HG03442 (cell line): Measurements from ENCODE around the gene SLC6A19.

Experiments
- ATAC-seq: cut with Tn5 transposase; IDR thresholded peaks from one replicate; pipeline ENCODE4 v1.9.1; 2021; ENCODE audit warnings: mild to moderate bottlenecking, moderate library complexity; ENCODE audit not compliant: unreplicated experiment

SLC6A19 gene

GRCh38 chr5:1179383-1179715, 22.0 kb upstream of the SLC6A19 start:
- no peak for ATAC-seq

GRCh38 chr5:1180096-1180495, 21.3 kb upstream of the SLC6A19 start:
- no peak for ATAC-seq

DNA sequence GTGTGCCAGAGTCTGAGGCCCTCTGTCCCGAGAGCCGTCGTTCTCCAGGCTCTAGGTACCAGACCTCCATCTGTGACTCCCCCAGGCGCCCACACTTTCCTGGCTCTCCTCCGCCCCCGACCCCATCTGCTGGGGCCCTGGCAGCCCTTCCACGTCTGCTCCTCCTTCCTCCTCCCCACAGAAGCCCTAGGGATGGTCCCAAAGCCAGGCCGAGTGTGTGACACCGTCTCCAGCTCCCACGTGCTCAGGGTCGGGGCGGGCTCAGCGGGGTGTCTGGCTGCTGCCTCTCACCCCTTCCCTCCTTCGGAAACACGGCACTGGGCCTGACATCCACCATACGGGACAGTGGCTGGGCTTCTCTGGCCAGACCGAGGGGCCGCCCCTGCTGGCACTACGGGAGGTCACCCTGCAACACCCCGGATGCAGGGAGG, 20.5 kb upstream of the SLC6A19 start:
- ATAC-seq: no peak

DNA sequence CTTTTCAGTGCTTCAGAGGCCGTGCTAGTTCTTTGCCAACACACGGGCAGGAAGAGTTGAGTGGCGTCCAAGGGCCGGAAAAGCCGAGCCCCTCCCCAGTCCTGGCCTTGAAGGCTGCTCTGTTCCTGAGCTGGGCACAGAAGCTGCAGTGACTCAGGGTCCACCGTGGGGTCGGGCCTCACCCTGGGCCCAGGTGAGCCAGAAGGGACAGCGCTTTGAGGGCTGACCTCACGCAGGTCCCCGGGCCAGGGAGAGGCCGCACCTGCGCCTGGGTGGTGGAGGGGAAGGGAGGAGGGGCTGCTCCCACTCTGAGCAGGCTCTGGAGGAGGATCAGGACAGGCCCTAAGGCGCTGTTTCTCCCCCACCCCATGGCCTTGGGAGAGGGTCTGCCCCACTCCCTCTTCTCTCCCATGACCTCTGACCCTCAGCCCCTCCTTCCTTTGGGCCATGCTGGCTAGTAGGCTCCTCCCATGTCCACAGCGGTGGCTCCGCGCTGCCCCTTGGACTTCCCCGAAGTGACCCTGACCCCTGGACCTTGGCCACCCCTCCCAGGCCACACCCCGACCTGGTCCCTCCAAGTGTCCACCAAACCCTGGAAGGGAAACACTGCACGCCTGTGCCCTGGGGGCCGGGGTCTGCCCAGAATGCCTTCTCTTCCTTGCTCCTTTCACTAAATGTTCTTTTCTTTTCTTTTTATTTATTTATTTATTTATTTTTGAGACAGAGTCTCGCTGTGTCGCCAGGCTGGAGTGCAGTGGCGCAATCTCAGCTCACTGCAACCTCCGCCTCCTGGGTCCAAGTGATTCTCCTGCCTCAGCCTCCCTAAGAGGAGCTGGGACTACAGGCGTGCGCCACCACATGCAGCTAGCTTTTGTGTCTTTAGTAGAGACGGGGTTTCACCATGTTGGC, 19.7 kb upstream of the SLC6A19 start:
- ATAC-seq: no peak

- no peak for ATAC-seq
These were observed 19.1 kb upstream of the SLC6A19 start for GRCh38 chr5:1182360-1182632.

DNA sequence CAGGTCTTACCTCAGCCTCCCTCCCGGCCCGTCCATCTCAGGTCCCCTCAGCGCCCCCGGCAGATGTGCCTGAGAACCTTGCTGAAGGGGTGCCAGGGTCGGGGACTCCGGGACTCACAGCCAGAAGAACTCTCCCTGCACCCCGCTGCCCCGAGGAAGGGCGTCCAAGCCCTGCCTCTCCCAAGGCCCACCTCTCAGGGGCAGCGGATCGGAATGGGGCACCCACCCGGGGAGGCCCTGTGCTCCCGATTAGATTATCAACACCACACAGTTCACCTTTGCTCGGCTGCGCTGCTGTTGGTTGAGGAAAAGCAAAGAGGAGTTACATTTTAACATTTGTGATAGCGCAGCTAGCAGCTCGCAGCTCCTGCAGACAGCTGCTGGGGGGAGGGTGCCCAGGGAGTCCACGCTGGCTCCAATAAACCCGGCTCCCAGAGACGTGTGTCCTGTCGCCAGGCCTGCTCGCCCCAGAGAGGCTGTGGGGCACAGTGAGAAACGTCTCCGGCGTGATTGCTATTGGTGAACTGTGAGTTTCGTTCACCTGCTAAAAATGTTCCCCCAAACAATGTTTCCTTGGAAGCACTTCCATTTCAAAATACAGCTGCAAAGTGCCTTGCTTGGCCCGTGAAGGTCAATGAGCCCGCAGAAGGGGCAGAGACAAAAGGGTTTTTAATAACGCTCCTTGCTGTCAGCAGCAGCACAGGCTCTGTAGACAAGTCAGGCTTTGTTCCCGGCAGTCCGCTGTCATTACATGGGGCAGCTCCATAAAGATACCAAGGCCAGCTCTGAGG, 18.6 kb upstream of the SLC6A19 start:
- no peak for ATAC-seq

- no peak for ATAC-seq
These were observed 17.8 kb upstream of the SLC6A19 start for GRCh38 chr5:1183424-1184162.

DNA sequence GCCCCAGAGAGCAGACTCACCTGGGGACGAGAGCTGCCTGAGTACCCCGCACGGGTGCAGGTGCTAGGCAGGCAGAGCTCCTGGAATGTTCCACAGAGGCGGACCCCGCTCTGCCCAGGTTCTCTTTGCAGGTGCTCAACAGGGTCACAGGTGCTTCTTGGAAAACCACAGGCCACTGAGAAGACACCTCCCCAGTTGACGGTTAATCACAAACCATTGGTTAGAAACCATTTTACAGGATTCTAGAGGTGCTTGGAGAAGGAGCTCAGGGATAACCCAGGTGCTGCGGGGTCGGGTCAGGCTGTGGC, 17.3 kb upstream of the SLC6A19 start:
- ATAC-seq: no peak

DNA sequence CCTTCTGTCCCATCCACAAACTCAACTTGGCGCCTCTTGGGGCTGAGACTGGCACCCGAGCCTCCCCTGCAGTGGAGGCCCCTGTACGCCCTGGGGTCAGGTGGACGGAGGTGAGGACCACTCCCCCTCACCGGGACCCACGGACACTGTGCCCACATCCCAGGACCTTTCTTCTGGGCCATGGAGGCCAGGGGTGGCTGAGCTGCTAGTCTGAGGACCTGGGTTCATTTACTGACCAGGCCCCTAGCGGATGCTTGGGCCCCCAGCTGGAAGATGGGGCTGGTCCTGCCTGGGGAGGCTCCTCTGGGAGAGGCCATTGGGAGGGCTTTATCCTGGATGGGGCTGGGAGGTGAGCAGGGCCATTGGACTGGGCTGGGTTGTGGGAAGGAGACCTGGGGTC, 16.9 kb upstream of the SLC6A19 start:
- no peak for ATAC-seq

- ATAC-seq: no peak
These were observed 16.3 kb upstream of the SLC6A19 start for GRCh38 chr5:1185038-1185627.

DNA sequence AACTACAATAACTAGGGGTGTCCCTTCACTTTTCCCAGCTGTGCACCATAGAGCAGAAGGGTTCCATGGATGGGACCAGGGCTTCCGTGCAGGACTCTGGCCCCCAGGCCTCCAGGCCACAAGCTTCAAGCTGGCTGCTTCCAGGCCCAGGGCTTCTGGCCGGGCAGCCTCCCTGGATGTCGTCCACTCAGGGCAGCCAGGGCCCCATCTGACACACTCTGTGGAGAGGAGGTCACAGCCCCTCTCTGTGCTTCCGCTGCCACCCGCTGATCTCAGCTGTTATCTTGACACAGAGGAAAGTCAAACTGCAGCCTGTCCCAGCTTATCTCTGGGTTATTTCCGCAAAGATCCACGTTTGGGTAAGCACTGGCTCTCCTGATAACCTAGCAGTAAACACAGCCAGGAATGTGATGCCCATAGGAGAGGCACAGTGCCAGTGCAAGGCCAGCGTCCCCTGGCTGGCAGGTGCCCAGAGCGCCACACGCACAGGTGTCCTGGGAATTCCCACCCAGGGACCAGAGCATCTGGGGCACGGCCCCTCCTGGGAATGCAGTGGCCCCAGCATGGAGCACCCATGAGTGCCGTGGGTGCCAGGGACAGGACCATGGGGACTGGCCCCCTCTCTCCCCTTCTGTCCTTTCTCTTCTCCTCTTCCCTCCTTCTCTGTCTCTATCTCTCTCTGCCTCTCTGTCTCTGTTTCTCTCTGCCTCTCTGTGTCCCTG, 15.6 kb upstream of the SLC6A19 start:
- no peak for ATAC-seq

DNA sequence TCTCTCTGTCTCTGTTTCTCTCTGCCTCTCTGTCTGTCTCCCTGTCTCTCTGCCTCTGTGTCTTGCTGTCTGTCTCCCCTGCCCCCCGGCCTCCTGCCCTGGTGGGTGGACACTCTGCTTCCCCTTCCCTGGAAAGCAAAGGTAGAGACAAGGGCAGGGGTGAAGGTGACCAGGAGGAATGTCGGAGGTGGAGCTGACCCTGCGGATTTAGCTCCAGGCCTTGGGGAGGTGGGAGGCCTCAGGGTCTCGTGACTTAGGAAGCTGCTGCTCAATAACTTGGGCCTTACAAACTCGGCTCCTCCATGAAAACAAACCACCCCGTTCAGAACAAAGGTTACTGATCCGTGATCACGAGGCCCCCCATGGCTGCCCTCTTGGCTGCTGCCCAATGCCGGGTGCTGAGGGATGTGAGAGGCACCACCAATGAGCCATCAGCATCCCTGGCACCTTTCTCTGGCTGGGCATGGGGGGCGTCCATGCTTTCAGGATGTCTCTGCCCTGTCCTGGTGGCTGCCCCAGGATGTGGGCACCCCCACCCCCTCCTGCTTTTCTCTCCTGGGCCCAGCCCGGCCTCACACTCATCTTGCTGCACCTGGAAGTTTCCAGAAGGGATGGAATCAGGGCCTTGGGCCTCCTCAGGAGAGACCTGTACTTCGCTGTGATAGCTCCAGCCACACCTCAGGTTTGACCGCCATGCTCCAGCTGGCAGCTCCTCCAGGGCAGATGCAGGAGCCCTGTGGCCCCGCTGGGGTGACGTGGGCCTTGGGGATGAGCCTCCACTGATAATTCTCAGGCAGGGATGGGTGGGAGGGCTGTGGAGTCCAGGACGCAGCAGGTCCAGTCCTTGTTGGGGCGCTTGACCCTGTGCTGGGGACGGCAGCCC, 14.8 kb upstream of the SLC6A19 start:
- no peak for ATAC-seq

GRCh38 chr5:1187234-1187949, 14.0 kb upstream of the SLC6A19 start:
- ATAC-seq: no peak

GRCh38 chr5:1187950-1188334, 13.5 kb upstream of the SLC6A19 start:
- ATAC-seq: no peak

- ATAC-seq: no peak
These were observed 12.9 kb upstream of the SLC6A19 start for GRCh38 chr5:1188464-1188863.

GRCh38 chr5:1189269-1189668, 12.1 kb upstream of the SLC6A19 start:
- ATAC-seq: no peak

- no peak for ATAC-seq
These were observed 11.1 kb upstream of the SLC6A19 start for GRCh38 chr5:1190278-1190677.

- no peak for ATAC-seq
These were observed 10.6 kb upstream of the SLC6A19 start for GRCh38 chr5:1190837-1191239.

DNA sequence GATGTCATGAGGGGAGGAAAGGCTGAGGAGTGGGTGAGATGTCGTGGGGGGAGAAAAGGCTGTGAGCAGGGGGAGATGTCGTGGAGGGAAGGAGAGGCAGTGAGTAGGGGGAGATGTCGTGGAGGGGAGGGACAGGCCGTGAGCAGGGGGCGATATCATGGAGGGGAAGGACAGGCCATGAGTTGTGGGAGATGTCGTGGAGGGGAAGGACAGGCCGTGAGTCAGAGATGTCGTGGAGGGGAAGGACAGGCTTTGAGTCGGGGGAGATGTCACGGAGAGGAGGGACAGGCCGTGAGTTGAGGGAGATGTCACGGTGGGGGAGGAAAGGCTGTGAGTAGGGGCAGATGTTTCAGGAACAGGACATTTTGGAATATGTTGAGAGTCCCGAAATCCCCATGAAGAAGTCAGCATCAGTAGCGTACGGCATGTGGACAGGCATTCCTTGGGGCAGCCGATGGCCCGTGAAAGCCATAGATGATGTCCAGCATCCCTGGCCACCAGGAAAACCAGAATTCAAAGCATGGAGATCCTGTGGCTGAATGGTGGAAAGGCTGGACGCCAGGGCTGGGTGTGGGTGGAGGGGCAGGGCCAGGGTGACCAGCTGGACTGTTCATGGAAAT, 8.3 kb upstream of the SLC6A19 start:
- ATAC-seq: no peak
